NCI-H748 (cell line): ENCODE data around the gene POGK.

Experiments used
- DNase-seq: peaks from one replicate; lab custom pipeline; 2025; ENCODE audit not compliant: unreplicated experiment; lab: John Stamatoyannopoulos, UW

The POGK gene

GRCh38 chr1:166900987-166901386, 61.7 kb downstream of the POGK start:
- DNase-seq, result no peak

- no peak for DNase-seq
Measured at GRCh38 chr1:166902279-166902678, 63.0 kb downstream of the POGK start.

- no peak for DNase-seq
Measured at GRCh38 chr1:166903232-166903631, 64.0 kb downstream of the POGK start.

GRCh38 chr1:166905136-166905535, 65.9 kb downstream of the POGK start:
- no peak for DNase-seq

- DNase-seq, result no peak
Measured at GRCh38 chr1:166905900-166906299, 66.6 kb downstream of the POGK start.
